ENCODE data around the gene BUB1B.

- TF ChIP-seq EP300 (IDR thresholded peaks at IDR 0.05; ENCODE audit: borderline replicate concordance in 1 of 2, low read depth in 1 of 2, low read length in 1 of 2) (no peak), PBX3 (IDR thresholded peaks at IDR 0.05) (no peak)
These were observed 49.0 kb upstream of the BUB1B start for GRCh38 chr15:40111888-40112287.
